Naive thymus-derived CD8-positive, alpha-beta T cell (primary cell): ENCODE results near the gene PAOX. TPM values are rescaled to one million over a fixed set of nuclear protein-coding genes. Genes with fewer than 3 reads are reported as not detected.

ENCODE experiments used
- ATAC-seq, 2 donors: fragments of 150-1000 bp; cut with Tn5 transposase in 1 of 2; sonication (Bioruptor Pico), chemical (Tn5 transposase) in 1 of 2; 1 replicate in 1 of 2; 2 replicates in 1 of 2; pipeline ENCODE4 v1.10.0; 2021; ENCODE audit warnings: mild to moderate bottlenecking in 2 of 2, moderate library complexity in 2 of 2
- POLR2A ChIA-PET: fragments of 350-600 bp; sonication (Branson Sonifier 250); formaldehyde crosslinking; loops from one replicate; lab custom pipeline; 2021; ENCODE audit warnings: antibody characterized with exemption; lab: Charles Lee
- DNase-seq, 10 donors: peaks; one replicate each; pipeline versions ENCODE4 v3.0.0 to v3.0.0-alpha.2; 2020 to 2022
- H3K27ac Mint-ChIP-seq, 10 donors: one replicate each; pipeline ENCODE4 v1.8.0; 2020 to 2022; ENCODE audit warnings: mild to moderate bottlenecking in 10 of 10, mixed read lengths in 10 of 10, moderate library complexity in 4 of 10, inconsistent platforms in 1 of 10
- H3K27me3 Mint-ChIP-seq, 5 donors: one replicate each; pipeline ENCODE4 v1.8.0; 2021 to 2022; ENCODE audit warnings: mixed read lengths in 5 of 5
- H3K36me3 Mint-ChIP-seq, 3 donors: one replicate each; pipeline ENCODE4 v1.8.0; 2020 to 2022; ENCODE audit warnings: mixed read lengths in 3 of 3, mild to moderate bottlenecking in 2 of 3, inconsistent platforms in 1 of 3
- H3K4me1 Mint-ChIP-seq, 4 donors: one replicate each; pipeline ENCODE4 v1.8.0; 2021 to 2022; ENCODE audit warnings: mixed read lengths in 4 of 4
- H3K4me3 Mint-ChIP-seq, 10 donors: one replicate each; pipeline ENCODE4 v1.8.0; 2020 to 2022; ENCODE audit warnings: mild to moderate bottlenecking in 10 of 10, mixed read lengths in 10 of 10, moderate library complexity in 6 of 10, inconsistent platforms in 1 of 10
- H3K9me3 Mint-ChIP-seq, 9 donors: one replicate each; pipeline ENCODE4 v1.8.0; 2020 to 2022; ENCODE audit warnings: mixed read lengths in 9 of 9, mild to moderate bottlenecking in 3 of 9, inconsistent platforms in 1 of 9, moderate library complexity in 1 of 9
- polyA plus RNA-seq, 3 donors: library from polyadenylated mRNA; unstranded; fragments of 300-500 nt; fragmentation: Illumina TruSeq; gene quantifications; one replicate each; pipeline ENCODE4 v1.2.3, GENCODE V29; 2021
- total RNA-seq, 8 experiments: library from RNA in 2 of 8; stranded (reverse) in 2 of 8; gene quantifications; one replicate each; pipeline ENCODE4 v1.2.3 and lab custom pipeline; 2021 to 2026

The PAOX gene
- total RNA-seq (10 to 100 TPM; 11.3 to 11.9 TPM), polyA plus RNA-seq (10 to 100 TPM; 10.9 to 15.6 (median 11.9) TPM), total RNA-seq (lab: John Stamatoyannopoulos, UW) (0 to 4.9 (median 0.70) reads per million in 6 experiments)

DNA sequence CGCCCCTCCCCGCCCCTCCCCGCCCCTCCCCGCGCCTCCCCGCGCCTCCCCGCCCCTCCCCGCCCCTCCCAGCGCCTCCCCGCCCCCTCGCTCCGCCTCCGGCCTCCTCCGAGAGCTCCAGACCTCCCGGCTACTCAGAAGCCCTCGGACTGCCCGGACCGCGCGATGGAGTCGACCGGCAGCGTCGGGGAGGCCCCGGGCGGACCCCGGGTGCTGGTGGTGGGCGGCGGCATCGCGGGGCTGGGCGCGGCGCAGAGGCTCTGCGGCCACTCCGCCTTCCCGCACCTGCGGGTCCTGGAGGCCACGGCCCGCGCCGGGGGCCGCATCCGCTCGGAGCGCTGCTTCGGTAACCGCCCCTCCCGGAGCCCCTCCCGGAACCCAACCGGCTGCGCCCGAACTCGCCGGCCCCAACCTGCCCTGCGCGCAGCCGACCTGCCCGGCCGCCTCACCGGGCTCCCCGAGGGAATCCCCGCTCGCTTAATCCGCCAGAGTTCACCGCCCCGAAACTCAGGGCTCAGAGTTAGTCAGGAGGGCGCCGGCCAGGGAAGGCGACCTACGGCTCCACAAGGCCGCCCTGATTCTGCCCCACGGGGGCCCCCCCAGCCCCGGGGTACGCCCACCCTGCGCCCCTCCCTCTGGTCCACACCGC, at the start of gene PAOX:
TSS of gene PAOX (plus strand) at position 111 of the 649 bp plus-strand sequence. CDS start at position 166, 55 bp downstream.
- ATAC-seq (peak; percentile 55 to 65), DNase-seq (peak in 9 of 10 donors; percentile 33 to 74 (median 54))
- POLR2A ChIA-PET: interaction anchor here (1.1 to 6.4 kb wide), 4 partner anchors 10 to 43 kb away, joined by 3 to 58 read pairs (median 7); partner anchors contain the start of genes CALY and FUOM
- no peaks in the 10 kb centered on the region for H3K9me3 Mint-ChIP-seq
- H3K27ac Mint-ChIP-seq: peak within 1 kb of the TSS in 7 of 10 donors; percentile 31 to 90 (median 73)
- H3K4me1 Mint-ChIP-seq: peaks cover 0 to 34% (median 9%) of the 10 kb centered on the region in 4 donors
- no peaks in the 10 kb centered on the region for H3K27me3 Mint-ChIP-seq
- H3K36me3 Mint-ChIP-seq: peaks cover 0 to 7% (median 2%) of the 10 kb centered on the region in 3 donors
- H3K4me3 Mint-ChIP-seq: peak within 1 kb of the TSS; percentile 71 to 92 (median 85)

DNA sequence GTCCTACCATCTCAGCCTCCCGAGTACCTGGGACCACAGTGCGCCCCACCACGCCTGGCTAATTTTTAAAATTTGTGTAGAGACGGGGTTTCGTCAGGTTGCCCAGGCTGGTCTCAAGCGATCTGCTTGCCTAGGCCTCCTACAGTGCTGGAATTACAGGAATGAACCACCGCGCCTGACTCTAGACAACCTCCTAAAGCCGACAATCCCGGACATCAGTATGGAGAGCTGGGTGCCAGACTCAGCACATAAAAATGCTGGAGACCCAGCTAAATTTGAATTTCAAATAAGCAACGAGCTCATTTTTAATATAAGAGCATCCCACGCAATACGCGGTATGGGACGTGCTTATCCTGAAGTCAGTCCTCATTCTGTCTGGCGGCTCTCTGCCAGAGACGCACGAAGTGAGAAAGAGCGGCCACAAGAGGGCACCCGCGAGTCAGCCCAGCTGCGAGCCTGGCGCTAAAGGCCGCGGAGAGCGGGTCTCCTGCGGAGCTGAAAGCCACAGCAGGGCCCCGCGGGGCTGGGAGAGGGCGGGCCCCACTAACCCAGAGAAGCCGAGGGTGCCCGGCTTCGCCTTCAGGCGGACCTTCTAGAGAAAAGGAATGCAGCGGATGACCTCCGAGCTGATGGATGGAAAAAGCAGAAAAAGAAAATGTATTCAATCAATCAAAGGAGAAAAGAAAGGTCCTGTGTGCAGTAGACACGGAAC, 49.4 kb upstream of the PAOX start:
- H3K4me1 Mint-ChIP-seq: peaks cover 10 to 23% (median 15%) of the 10 kb centered on the region in 4 donors
- peak overlapping the region in 8 of 10 donors; percentile 12 to 80 (median 50) for H3K4me3 Mint-ChIP-seq
- peak; percentile 72 to 91 (median 84) for DNase-seq
- H3K27me3 Mint-ChIP-seq: peaks cover 6 to 42% (median 31%) of the 10 kb centered on the region in 5 donors
- H3K9me3 Mint-ChIP-seq: peaks cover 0 to 9% (median 0%) of the 10 kb centered on the region in 9 donors
- ATAC-seq: peak; percentile 84 to 85
- POLR2A ChIA-PET: interaction anchor here (1.5 to 2.2 kb wide), 2 partner anchors 22 to 61 kb away, joined by 5 to 14 read pairs; no protein-coding TSS in a partner anchor
- peak overlapping the region in 5 of 10 donors; percentile 29 to 85 (median 51) for H3K27ac Mint-ChIP-seq
- no peaks in the 10 kb centered on the region for H3K36me3 Mint-ChIP-seq

DNA sequence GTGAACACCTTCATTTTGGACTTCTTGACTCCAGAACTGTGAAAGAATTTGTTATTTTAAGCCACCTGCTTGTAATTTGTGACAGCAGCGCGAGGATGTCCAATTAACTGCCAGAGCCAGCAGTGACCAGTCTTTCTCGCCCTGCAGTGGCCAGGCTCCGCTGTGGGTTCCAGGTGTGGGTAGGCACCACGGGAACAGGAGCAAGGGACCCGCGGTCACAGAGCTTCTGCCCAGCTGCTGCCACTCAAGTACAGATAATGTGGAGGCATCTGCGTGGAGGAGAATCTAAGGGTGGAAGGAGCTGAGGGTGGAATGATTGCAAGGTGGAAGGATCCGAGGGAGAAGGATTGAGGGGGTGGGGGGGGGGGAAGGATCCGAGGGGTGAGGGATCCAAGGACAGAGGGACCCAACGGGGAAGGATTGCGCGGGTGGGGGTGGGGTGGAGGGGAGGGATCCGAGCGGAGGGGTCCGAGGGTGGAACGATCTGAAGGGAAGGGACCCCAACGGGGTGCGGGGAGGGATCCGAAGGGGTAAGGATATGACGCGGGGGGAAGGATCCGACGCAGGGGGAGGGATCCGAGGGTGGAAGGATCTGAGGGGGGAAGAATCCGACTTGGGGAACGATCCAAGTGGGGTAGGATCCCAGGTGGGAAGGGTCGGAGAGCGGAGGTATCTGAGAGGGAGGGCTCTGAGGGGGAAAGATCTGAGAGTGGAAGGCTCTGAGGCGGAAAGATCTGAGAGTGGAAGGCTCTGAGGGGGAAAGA, 45.9 kb upstream of the PAOX start:
- H3K27me3 Mint-ChIP-seq: peaks cover 3 to 19% (median 12%) of the 10 kb centered on the region in 5 donors
- POLR2A ChIA-PET: no interaction called here
- H3K27ac Mint-ChIP-seq: peak overlapping the region in 6 of 10 donors; percentile 31 to 85 (median 54)
- peaks cover 6 to 14% (median 12%) of the 10 kb centered on the region in 4 donors for H3K4me1 Mint-ChIP-seq
- H3K36me3 Mint-ChIP-seq: no peaks in the 10 kb centered on the region
- H3K9me3 Mint-ChIP-seq: peaks cover 0 to 9% (median 0%) of the 10 kb centered on the region in 9 donors
- peak overlapping the region in 1 of 10 donors; percentile 65 for H3K4me3 Mint-ChIP-seq
- ATAC-seq (no peak), DNase-seq (peak in 1 of 10 donors; percentile 53)

DNA sequence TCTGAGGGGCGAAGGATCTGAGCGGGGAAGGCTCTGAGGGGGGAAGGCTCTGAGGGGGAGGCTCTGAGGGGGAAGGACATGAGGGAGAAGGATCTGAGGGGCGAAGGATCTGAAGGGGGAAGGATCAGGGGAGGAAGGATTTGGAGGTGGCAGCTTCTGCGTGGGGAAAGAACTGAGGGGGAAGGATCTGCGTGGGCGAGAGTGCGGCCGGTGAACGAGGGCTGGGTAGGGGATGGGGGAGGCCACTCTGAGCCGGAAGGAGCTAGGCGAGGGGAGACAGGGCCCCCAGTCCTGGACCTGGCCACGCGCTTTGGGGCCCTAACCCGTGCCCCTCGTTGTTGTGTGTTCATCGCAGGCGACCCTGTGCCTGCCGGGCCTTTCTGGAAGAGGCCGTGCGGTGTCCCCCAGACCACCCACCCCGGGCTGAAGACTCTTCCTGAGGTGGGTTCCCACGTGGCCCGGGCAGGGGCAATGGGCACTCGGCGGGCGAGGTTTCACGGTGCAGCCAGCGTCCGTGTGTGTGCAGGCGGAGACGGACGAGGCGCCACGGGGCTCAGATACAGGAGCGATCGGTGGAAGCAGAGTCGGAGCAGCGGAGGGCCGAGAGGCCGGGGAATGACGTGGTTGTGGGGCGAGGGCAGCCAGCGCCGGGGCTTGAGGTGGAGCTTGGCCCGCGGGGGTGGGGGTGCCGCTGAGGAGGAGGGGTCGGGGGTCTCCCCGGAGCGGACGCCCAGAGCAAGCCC, 44.4 kb upstream of the PAOX start:
- POLR2A ChIA-PET: interaction anchor here (1.6 to 2.4 kb wide), 3 partner anchors 24 to 59 kb away, joined by 3 to 11 read pairs (median 4); partner anchors contain the start of gene MTG1
- DNase-seq (peak in 2 of 10 donors; percentile 37 to 38), ATAC-seq (peak; percentile 22 to 34)
- peaks cover 6 to 12% (median 10%) of the 10 kb centered on the region in 4 donors for H3K4me1 Mint-ChIP-seq
- H3K27me3 Mint-ChIP-seq: peaks cover 0 to 14% (median under 1%) of the 10 kb centered on the region in 5 donors
- no peaks in the 10 kb centered on the region for H3K36me3 Mint-ChIP-seq
- H3K27ac Mint-ChIP-seq: peak overlapping the region; percentile 56 to 97 (median 92)
- H3K4me3 Mint-ChIP-seq: peak overlapping the region in 9 of 10 donors; percentile 61 to 94 (median 77)
- peaks cover 0 to 9% (median 0%) of the 10 kb centered on the region in 9 donors for H3K9me3 Mint-ChIP-seq

DNA sequence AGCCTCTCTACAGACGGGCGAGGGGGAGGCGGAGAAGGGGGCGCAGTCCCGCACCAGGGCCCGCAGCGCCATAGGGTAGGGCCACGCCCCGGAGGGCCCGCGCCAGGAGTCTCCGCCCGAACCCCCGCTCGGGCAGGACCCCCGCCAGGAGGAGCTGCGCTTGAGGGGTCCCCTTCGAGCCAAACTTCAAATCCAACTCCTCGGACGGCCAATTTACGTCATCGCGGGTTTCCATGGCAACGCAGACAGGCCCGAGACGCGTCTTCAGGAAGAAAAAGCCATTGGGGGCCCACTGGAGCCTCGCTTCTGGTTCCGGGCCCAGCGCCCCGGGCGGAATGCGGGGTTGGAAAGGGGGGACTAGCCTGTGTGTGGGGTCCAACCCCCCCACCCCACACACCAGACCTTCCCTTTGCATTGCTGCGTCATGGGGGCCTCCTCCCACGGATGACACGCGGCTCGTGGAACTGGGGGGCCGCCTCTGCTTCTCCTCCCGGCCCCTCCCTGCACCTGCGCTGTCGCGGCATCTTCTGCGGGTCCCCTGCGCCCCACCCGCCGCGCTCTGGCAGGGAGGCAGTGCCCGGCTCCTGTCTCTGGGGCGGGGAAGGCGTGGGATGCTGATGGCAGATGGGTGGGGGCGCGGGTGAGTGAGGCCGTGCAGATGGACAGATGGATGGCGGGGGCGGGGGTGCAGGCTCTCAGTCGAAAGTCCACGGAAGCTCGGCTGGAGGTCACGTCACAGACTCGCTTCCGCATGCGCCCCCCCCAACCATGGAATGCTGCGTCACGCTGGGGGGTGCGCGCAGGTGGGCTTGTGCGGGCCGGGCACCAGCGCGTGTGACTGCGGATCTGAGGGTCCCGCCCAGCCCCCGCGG, 43.6 kb upstream of the PAOX start:
- POLR2A ChIA-PET: interaction anchor here (0.9 to 2.4 kb wide), 7 partner anchors 9 to 59 kb away, joined by 3 to 11 read pairs (median 4); partner anchors contain the start of genes ECHS1 and MTG1
- Mint-ChIP-seq H3K4me3 (peak overlapping the region in 9 of 10 donors; percentile 67 to 94 (median 77)), H3K36me3 (no peaks in the 10 kb centered on the region), H3K4me1 (peaks cover 2 to 7% (median 7%) of the 10 kb centered on the region in 4 donors), H3K27me3 (peaks cover 0 to 13% (median 0%) of the 10 kb centered on the region in 5 donors), H3K9me3 (peaks cover 0 to 9% (median 0%) of the 10 kb centered on the region in 9 donors), H3K27ac (peak overlapping the region in 9 of 10 donors; percentile 56 to 97 (median 93))
- peak; percentile 73 to 97 (median 88) for DNase-seq
- peak; percentile 57 to 59 for ATAC-seq

DNA sequence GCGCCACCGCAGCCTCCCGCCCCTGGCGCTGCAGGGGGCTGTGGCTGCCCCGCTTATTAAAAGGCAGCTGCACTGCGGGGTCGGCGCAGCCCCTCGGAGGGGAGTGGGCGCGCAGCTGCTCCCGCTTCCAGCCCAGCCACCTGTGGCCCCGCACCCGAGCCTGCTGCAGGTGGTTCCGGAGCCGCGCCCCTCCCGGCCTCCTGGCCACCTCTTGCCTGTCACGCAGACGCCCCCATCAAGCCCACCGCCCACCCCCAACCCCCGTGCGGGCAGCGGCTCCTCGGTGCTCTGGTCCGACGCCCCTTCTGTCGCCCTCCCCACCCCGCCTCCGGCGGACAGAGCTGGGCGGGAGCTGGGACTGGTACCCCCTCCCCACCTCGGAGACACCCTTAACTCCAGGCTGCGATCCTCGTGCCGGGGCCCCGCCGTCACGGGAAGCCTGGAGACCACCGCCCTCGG, 42.9 kb upstream of the PAOX start:
- peak overlapping the region in 3 of 10 donors; percentile 62 to 97 (median 93) for H3K27ac Mint-ChIP-seq
- POLR2A ChIA-PET: interaction anchor here (0.9 to 2.4 kb wide), 8 partner anchors 10 to 58 kb away, joined by 3 to 11 read pairs (median 4); partner anchors contain the start of genes ECHS1 and MTG1
- peak in 1 of 2 donors; percentile 5 for ATAC-seq

DNA sequence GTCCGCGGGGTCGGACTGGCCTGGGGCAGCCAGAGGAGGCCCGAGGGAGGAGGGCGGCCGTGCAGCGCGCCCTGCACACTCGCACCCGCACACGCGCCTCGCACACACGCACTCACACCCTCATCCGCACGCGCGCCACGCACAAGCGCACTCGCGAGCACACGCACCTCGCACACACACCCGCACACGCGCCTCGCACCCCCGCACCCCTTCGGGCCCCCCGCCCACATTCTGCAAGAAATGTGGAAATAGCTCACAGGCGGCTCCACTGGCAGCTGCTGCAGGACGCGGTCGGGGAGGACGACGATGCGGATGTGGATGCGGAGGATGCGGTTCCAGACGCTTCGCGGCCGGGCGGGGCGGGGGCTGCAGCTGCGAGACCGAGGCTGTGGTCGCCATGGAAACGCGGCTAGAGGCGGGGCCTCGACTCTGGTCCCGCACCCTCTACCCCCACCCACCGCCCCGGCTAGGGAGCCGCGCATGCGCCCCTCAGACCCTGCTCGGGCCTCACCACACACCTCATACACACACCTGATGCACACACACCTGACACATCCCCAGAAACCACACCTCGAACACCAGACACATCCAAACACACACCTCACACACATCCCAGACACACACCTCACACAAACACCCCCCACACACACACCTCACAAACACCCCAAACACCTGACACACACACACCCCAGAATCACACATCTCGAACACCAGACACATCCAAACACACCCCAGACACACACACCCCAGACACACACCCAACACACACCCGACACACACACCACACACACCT, 42.3 kb upstream of the PAOX start, which contains the start of gene CALY:
TSS of gene CALY (minus strand) at position 320 of the 793 bp plus-strand sequence. CDS start 7,907 bp downstream, outside the sequence.
- peak; percentile 78 to 97 (median 88) for DNase-seq
- POLR2A ChIA-PET: interaction anchor here (0.9 to 2.4 kb wide), 7 partner anchors 10 to 57 kb away, joined by 3 to 11 read pairs (median 4); partner anchors contain the start of genes ECHS1 and MTG1
- Mint-ChIP-seq H3K4me3 (peak within 1 kb of the TSS in 9 of 10 donors; percentile 67 to 85 (median 77)), H3K27ac (peak within 1 kb of the TSS in 8 of 10 donors; percentile 83 to 97 (median 93)), H3K4me1 (peaks cover 2 to 7% (median 7%) of the 10 kb centered on the region in 4 donors), H3K9me3 (peaks cover 0 to 9% (median 0%) of the 10 kb centered on the region in 9 donors), H3K36me3 (no peaks in the 10 kb centered on the region), H3K27me3 (peaks cover under 1 to 12% (median 4%) of the 10 kb centered on the region in 5 donors)
- peak; percentile 52 to 60 for ATAC-seq

More for the DNA sequence above, 42.9 kb upstream of the PAOX start:
- Mint-ChIP-seq H3K9me3 (peaks cover 0 to 9% (median 0%) of the 10 kb centered on the region in 9 donors), H3K27me3 (peaks cover 0 to 8% (median 0%) of the 10 kb centered on the region in 5 donors), H3K36me3 (no peaks in the 10 kb centered on the region), H3K4me1 (peaks cover 2 to 7% (median 7%) of the 10 kb centered on the region in 4 donors), H3K4me3 (no peak overlapping the region)
- peak in 1 of 10 donors; percentile 70 for DNase-seq

DNA sequence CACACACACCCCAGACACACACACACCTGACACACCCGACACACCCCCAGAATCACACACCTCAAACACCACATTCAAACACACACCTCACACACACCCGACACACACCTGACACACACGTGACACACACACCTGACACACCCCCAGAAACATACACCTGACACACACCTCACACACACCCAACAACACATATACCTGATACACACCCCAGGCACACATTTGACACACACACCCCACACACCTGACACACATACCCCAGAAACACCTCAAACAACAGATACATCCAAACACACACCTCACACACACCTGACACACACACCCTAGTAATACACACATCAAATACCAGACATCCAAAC, 41.7 kb upstream of the PAOX start:
- H3K9me3 Mint-ChIP-seq: peaks cover 0 to 9% (median 0%) of the 10 kb centered on the region in 9 donors
- H3K27me3 Mint-ChIP-seq: peaks cover 3 to 12% (median 7%) of the 10 kb centered on the region in 5 donors
- peaks cover 2 to 7% (median 7%) of the 10 kb centered on the region in 4 donors for H3K4me1 Mint-ChIP-seq

More for the DNA sequence above, 41.7 kb upstream of the PAOX start:
- Mint-ChIP-seq H3K36me3 (no peaks in the 10 kb centered on the region), H3K27ac (no peak overlapping the region), H3K4me3 (no peak overlapping the region)
- ATAC-seq (no peak), DNase-seq (no peak)
- POLR2A ChIA-PET: interaction anchor here (0.9 kb wide), 1 partner anchor 54 kb away, joined by 3 read pairs; no protein-coding TSS in a partner anchor
